GM12878 (cell line): ENCODE results near the gene CASS4. TPM values are rescaled to one million over a fixed set of nuclear protein-coding genes. Genes with fewer than 3 reads are reported as not detected.

Experiments used
- ATAC-seq: fragments of 200-7000 bp; cut with Tn5 transposase; 3 replicates; pipeline ENCODE4 v1.9.1; 2020; ENCODE audit warnings: mild to moderate bottlenecking, moderate library complexity
- BruUV-seq: library from RNA; stranded (reverse); fragments of 400-500 nt; replicated peaks from 2 replicates; lab custom pipeline; 2021; lab: Mats Ljungman, UMichigan
- CTCF ChIA-PET: fragments of 300-600 bp; sonication (Branson Sonifier 250); formaldehyde crosslinking; extraction: SDS; loops from one replicate; lab custom pipeline; 2021; ENCODE audit warnings: inconsistent platforms; lab: Yijun Ruan, JAX
- POLR2A ChIA-PET: fragments of 350-600 bp; formaldehyde crosslinking; extraction: SDS; loops from one replicate; lab custom pipeline; 2021; ENCODE audit warnings: inconsistent platforms; lab: Charles Lee
- RAD21 ChIA-PET: fragments of 300-600 bp; sonication (Branson Sonifier 250); formaldehyde crosslinking; loops from one replicate; lab custom pipeline; 2023; ENCODE audit warnings: antibody characterized with exemption; ENCODE audit not compliant: unreplicated experiment; lab: Charles Lee
- SMC1A ChIA-PET: fragments of 300-600 bp; sonication (Branson Sonifier 250); formaldehyde crosslinking; loops from one replicate; lab custom pipeline; 2023; ENCODE audit not compliant: unreplicated experiment, uncharacterized antibody; lab: Charles Lee
- DNase-seq: peaks from one replicate; pipeline ENCODE4 v3.0.0-alpha.2; 2011; ENCODE audit warnings: low read depth, low spot score
- FAIRE-seq: peaks from 3 replicates; lab custom pipeline; 2011; peaks lifted over from hg19 to GRCh38; lab: Jason Lieb, UNC
- H2AFZ ChIP-seq: 2 replicates; pipeline ENCODE4 v1.6.0; 2011; ENCODE audit warnings: low read depth, low read length, control low read depth; ENCODE audit not compliant: control insufficient read depth
- H3K27ac ChIP-seq: 2 replicates; pipeline ENCODE4 v1.5.1; 2011; ENCODE audit warnings: control low read depth; ENCODE audit not compliant: control insufficient read depth, insufficient read depth
- H3K27me3 ChIP-seq, 2 experiments: replicated peaks in 1 of 2; 2 replicates each; pipeline versions ENCODE4 v1.6.0 to v1.6.1; 2011; ENCODE audit warnings: low read length in 1 of 2; ENCODE audit not compliant: control insufficient read depth in 2 of 2, insufficient read depth in 2 of 2
- H3K36me3 ChIP-seq, 2 experiments: 2 replicates each; pipeline ENCODE4 v1.5.1; 2011; ENCODE audit warnings: low read length in 1 of 2; ENCODE audit not compliant: control insufficient read depth in 2 of 2, insufficient read depth in 2 of 2
- H3K4me1 ChIP-seq: 2 replicates; pipeline ENCODE4 v1.6.1; 2011; ENCODE audit warnings: mild to moderate bottlenecking, low read length, moderate library complexity, mixed read lengths; ENCODE audit not compliant: control insufficient read depth, insufficient read depth
- H3K4me2 ChIP-seq: 2 replicates; pipeline ENCODE4 v1.6.0; 2011; ENCODE audit warnings: control low read depth; ENCODE audit not compliant: control insufficient read depth, insufficient read depth
- H3K4me3 ChIP-seq: fragments of 200-600 bp; sonication (generic); 2 replicates; pipeline ENCODE4 v1.5.1; 2016
- H3K79me2 ChIP-seq: 2 replicates; pipeline ENCODE4 v1.6.0; 2011; ENCODE audit warnings: low read length; ENCODE audit not compliant: control insufficient read depth, insufficient read depth
- H3K9ac ChIP-seq: 2 replicates; pipeline ENCODE4 v1.8.0; 2011; ENCODE audit warnings: low read length, control low read depth, mixed read lengths; ENCODE audit not compliant: control insufficient read depth, insufficient read depth
- H3K9me3 ChIP-seq: replicated peaks from 3 replicates; pipeline ENCODE4 v1.5.1; 2011; ENCODE audit warnings: mild to moderate bottlenecking, low read length; ENCODE audit not compliant: control insufficient read depth, insufficient read depth
- H4K20me1 ChIP-seq: 2 replicates; pipeline ENCODE4 v1.6.0; 2011; ENCODE audit not compliant: control insufficient read depth, insufficient read depth
- KAT2A ChIP-seq: conservative IDR thresholded peaks from 2 replicates; pipeline ENCODE4 v1.6.1; 2011; ENCODE audit warnings: low read depth, low read length; ENCODE audit not compliant: control insufficient read depth
- KLF5 ChIP-seq: fragments of 450-650 bp; IDR thresholded peaks from 2 replicates; pipeline ENCODE4 v1.6.1; 2014; ENCODE audit warnings: mild to moderate bottlenecking; ENCODE audit not compliant: partially characterized antibody
- SMARCA5 ChIP-seq: fragments of 450-650 bp; IDR thresholded peaks from 2 replicates; pipeline ENCODE4 v1.6.1; 2017; ENCODE audit warnings: mild to moderate bottlenecking
- STAT3 ChIP-seq: IDR thresholded peaks from 2 replicates; pipeline ENCODE4 v1.6.1; 2011; ENCODE audit warnings: low read depth, low read length, improper control_type of control experiment
- YBX1 ChIP-seq: fragments of 450-650 bp; IDR thresholded peaks from 2 replicates; pipeline ENCODE4 v1.6.1; 2016; ENCODE audit warnings: antibody characterized with exemption
- WGBS: methylation state at CpG from one replicate; pipeline ENCODE4 v1.1.6; 2016; ENCODE audit warnings: low lambda C conversion rate; ENCODE audit not compliant: insufficient replicate concordance, insufficient coverage; ENCODE audit errors: missing lambda C conversion rate; 5-methylcytosine and 5-hydroxymethylcytosine counted together
- in situ Hi-C: fragments of 300-500 bp; cut with MboI; formaldehyde crosslinking; loops from 9 replicates; pipeline ENCODE4 v1.14.3; 2018; ENCODE audit warnings: mixed read lengths
- intact Hi-C: fragments of 100-400 bp; cut with micrococcal nuclease; formaldehyde crosslinking; loops from one replicate; pipeline ENCODE4 v1.14.2; 2022; ENCODE audit not compliant: unreplicated experiment
- polyA plus RNA-seq, 11 experiments: library from polyadenylated mRNA; depleted of rRNA in 4 of 11; unstranded in 6 of 11; stranded (reverse) in 5 of 11; fragments of >200 nt; fragmentation: Nextera tagmentation in 4 of 11; fragmentation: Illumina TruSeq in 1 of 11; extraction: Ambion mirVana in 4 of 11; extraction: Trizol in 1 of 11; gene quantifications; 1 replicate in 1 of 11; 2 replicates in 10 of 11; pipeline versions ENCODE4 v1.2.1 to v1.2.3, GENCODE V29; 2011 to 2016; ENCODE audit warnings: inconsistent platforms in 2 of 11, missing spikeins in 2 of 11, low read depth in 1 of 11
- total RNA-seq, 4 experiments: library from RNA; depleted of rRNA in 3 of 4; stranded (reverse); fragments of >200 nt in 3 of 4; fragmentation: Illumina TruSeq in 1 of 4; extraction: Trizol in 1 of 4; gene quantifications; 2 replicates each; pipeline versions ENCODE4 v1.2.1 to v1.2.3, GENCODE V29; 2013 to 2021
- TF ChIP-seq, protein P1 (sequence below): fragments of 450-650 bp; formaldehyde crosslinking; IDR thresholded peaks from 2 replicates; pipeline ENCODE4 v1.4.0; 2020; ENCODE audit warnings: mild to moderate bottlenecking, moderate library complexity
- TF ChIP-seq, protein P2 (sequence below): fragments of 450-650 bp; IDR thresholded peaks from 2 replicates; pipeline ENCODE4 v1.6.1; 2017; ENCODE audit warnings: mild to moderate bottlenecking, moderate library complexity
- TF ChIP-seq, protein P3 (sequence below): fragments of 450-650 bp; IDR thresholded peaks from 2 replicates; pipeline ENCODE4 v1.6.1; 2018; ENCODE audit warnings: mild to moderate bottlenecking, low read depth, moderate library complexity; ENCODE audit not compliant: partially characterized antibody
- TF ChIP-seq, protein P4 (sequence below): IDR thresholded peaks from 2 replicates; pipeline ENCODE4 v1.6.1; 2012; ENCODE audit warnings: low read depth, low read length, improper control_type of control experiment

The CASS4 gene
- total and polyA plus RNA-seq, 10 of the 15 experiments (the other 5 are each of a cell fraction or from before 2014, with no cell fraction given) = 0.04 to 0.24 (median 0.11) TPM; not detected in 1

DNA sequence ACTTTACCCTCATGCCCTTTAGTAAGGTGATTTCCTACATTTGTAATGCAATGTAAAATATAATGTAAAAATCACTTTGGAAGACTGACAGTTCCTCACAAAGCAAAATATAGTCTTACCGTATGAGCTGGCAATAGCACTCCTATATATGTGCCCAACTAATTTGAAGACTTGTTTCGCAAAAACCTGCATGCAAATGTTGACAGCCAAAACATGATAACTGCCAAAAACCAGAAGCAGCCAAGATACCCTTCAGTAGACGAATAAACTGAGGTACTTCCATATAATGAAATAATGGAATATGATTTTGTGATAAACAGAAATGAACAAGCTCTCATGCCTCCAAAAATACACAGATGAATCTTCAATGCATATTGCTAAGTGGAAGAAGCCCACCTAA, 33.7 kb upstream of the CASS4 start:
- ATAC-seq (no peak), DNase-seq (no peak), FAIRE-seq (no peak)
- Histone ChIP-seq H3K9ac (no peak overlapping the region), H3K27me3 (no peaks in the 10 kb centered on the region), H3K79me2 (peaks cover 11% of the 10 kb centered on the region), H3K4me2 (no peak overlapping the region), H2AFZ (no peak overlapping the region), H3K4me1 (no peaks in the 10 kb centered on the region; the same call in 1 of the 2 replicates), H3K27ac (no peak overlapping the region), H3K4me3 (no peak overlapping the region)
- no TSS peak for BruUV-seq
- RAD21 ChIA-PET = no interaction called here
- SMC1A ChIA-PET = no interaction called here
- 97% methylated on average over 3 of the region's 3 CpGs for WGBS
- in situ Hi-C loops (no loop called here), intact Hi-C loops (no loop called here)
- POLR2A ChIA-PET = no interaction called here
- TF ChIP-seq, protein P1, sequence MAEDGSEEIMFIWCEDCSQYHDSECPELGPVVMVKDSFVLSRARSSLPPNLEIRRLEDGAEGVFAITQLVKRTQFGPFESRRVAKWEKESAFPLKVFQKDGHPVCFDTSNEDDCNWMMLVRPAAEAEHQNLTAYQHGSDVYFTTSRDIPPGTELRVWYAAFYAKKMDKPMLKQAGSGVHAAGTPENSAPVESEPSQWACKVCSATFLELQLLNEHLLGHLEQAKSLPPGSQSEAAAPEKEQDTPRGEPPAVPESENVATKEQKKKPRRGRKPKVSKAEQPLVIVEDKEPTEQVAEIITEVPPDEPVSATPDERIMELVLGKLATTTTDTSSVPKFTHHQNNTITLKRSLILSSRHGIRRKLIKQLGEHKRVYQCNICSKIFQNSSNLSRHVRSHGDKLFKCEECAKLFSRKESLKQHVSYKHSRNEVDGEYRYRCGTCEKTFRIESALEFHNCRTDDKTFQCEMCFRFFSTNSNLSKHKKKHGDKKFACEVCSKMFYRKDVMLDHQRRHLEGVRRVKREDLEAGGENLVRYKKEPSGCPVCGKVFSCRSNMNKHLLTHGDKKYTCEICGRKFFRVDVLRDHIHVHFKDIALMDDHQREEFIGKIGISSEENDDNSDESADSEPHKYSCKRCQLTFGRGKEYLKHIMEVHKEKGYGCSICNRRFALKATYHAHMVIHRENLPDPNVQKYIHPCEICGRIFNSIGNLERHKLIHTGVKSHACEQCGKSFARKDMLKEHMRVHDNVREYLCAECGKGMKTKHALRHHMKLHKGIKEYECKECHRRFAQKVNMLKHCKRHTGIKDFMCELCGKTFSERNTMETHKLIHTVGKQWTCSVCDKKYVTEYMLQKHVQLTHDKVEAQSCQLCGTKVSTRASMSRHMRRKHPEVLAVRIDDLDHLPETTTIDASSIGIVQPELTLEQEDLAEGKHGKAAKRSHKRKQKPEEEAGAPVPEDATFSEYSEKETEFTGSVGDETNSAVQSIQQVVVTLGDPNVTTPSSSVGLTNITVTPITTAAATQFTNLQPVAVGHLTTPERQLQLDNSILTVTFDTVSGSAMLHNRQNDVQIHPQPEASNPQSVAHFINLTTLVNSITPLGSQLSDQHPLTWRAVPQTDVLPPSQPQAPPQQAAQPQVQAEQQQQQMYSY (CRISPR knock-in tag) = no peak
- TF ChIP-seq, protein P2, sequence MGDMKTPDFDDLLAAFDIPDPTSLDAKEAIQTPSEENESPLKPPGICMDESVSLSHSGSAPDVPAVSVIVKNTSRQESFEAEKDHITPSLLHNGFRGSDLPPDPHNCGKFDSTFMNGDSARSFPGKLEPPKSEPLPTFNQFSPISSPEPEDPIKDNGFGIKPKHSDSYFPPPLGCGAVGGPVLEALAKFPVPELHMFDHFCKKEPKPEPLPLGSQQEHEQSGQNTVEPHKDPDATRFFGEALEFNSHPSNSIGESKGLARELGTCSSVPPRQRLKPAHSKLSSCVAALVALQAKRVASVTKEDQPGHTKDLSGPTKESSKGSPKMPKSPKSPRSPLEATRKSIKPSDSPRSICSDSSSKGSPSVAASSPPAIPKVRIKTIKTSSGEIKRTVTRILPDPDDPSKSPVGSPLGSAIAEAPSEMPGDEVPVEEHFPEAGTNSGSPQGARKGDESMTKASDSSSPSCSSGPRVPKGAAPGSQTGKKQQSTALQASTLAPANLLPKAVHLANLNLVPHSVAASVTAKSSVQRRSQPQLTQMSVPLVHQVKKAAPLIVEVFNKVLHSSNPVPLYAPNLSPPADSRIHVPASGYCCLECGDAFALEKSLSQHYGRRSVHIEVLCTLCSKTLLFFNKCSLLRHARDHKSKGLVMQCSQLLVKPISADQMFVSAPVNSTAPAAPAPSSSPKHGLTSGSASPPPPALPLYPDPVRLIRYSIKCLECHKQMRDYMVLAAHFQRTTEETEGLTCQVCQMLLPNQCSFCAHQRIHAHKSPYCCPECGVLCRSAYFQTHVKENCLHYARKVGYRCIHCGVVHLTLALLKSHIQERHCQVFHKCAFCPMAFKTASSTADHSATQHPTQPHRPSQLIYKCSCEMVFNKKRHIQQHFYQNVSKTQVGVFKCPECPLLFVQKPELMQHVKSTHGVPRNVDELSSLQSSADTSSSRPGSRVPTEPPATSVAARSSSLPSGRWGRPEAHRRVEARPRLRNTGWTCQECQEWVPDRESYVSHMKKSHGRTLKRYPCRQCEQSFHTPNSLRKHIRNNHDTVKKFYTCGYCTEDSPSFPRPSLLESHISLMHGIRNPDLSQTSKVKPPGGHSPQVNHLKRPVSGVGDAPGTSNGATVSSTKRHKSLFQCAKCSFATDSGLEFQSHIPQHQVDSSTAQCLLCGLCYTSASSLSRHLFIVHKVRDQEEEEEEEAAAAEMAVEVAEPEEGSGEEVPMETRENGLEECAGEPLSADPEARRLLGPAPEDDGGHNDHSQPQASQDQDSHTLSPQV = no peak
- no peak for TF ChIP-seq YBX1
- no peak for TF ChIP-seq SMARCA5
- no peak for TF ChIP-seq KLF5
- TF ChIP-seq, protein P3, sequence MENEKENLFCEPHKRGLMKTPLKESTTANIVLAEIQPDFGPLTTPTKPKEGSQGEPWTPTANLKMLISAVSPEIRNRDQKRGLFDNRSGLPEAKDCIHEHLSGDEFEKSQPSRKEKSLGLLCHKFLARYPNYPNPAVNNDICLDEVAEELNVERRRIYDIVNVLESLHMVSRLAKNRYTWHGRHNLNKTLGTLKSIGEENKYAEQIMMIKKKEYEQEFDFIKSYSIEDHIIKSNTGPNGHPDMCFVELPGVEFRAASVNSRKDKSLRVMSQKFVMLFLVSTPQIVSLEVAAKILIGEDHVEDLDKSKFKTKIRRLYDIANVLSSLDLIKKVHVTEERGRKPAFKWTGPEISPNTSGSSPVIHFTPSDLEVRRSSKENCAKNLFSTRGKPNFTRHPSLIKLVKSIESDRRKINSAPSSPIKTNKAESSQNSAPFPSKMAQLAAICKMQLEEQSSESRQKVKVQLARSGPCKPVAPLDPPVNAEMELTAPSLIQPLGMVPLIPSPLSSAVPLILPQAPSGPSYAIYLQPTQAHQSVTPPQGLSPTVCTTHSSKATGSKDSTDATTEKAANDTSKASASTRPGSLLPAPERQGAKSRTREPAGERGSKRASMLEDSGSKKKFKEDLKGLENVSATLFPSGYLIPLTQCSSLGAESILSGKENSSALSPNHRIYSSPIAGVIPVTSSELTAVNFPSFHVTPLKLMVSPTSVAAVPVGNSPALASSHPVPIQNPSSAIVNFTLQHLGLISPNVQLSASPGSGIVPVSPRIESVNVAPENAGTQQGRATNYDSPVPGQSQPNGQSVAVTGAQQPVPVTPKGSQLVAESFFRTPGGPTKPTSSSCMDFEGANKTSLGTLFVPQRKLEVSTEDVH = no peak
- TF ChIP-seq, protein P4, sequence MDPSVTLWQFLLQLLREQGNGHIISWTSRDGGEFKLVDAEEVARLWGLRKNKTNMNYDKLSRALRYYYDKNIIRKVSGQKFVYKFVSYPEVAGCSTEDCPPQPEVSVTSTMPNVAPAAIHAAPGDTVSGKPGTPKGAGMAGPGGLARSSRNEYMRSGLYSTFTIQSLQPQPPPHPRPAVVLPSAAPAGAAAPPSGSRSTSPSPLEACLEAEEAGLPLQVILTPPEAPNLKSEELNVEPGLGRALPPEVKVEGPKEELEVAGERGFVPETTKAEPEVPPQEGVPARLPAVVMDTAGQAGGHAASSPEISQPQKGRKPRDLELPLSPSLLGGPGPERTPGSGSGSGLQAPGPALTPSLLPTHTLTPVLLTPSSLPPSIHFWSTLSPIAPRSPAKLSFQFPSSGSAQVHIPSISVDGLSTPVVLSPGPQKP = no peak
- TF ChIP-seq KAT2A = no peak
- TF ChIP-seq STAT3 = no peak
- TF ChIP-seq, all 136 proteins: peak for 0
- Histone ChIP-seq H3K9me3 (no peaks in the 10 kb centered on the region), H3K36me3 (peaks cover 7 to 33% of the 10 kb centered on the region in 2 experiments), H4K20me1 (no peaks in the 10 kb centered on the region)
- CTCF ChIA-PET = no interaction called here
